Activated CD8-positive, alpha-beta T cell treated with anti-CD3 and anti-CD28 coated beads for 36 hours (primary cell): Measurements from ENCODE around the gene ANKFN1. TPM values are rescaled to one million over a fixed set of nuclear protein-coding genes. Genes with fewer than 3 reads are reported as not detected.

Experiments
- ATAC-seq: fragments of 200-7000 bp; cut with Tn5 transposase; one replicate; pipeline ENCODE4 v1.10.0; 2021; ENCODE audit warnings: mild to moderate bottlenecking, moderate library complexity
- CTCF ChIA-PET: fragments of 350-600 bp; sonication (Branson Sonifier 250); formaldehyde crosslinking; loops from one replicate; lab custom pipeline; 2021; ENCODE audit warnings: antibody characterized with exemption; lab: Charles Lee
- POLR2A ChIA-PET: fragments of 350-600 bp; sonication (Branson Sonifier 250); formaldehyde crosslinking; loops from one replicate; lab custom pipeline; 2021; ENCODE audit warnings: antibody characterized with exemption; lab: Charles Lee
- DNase-seq: peaks from one replicate; pipeline ENCODE4 v3.0.0-alpha.2; 2020
- H3K27ac Mint-ChIP-seq: one replicate; pipeline ENCODE4 v1.8.0; 2021; ENCODE audit warnings: mild to moderate bottlenecking, mixed read lengths
- H3K27me3 Mint-ChIP-seq: one replicate; pipeline ENCODE4 v1.8.0; 2021; ENCODE audit warnings: mixed read lengths
- H3K36me3 Mint-ChIP-seq: one replicate; pipeline ENCODE4 v1.8.0; 2021; ENCODE audit warnings: low read depth, mixed read lengths
- H3K4me1 Mint-ChIP-seq: one replicate; pipeline ENCODE4 v1.8.0; 2021; ENCODE audit warnings: low read depth, mixed read lengths
- H3K4me3 Mint-ChIP-seq: one replicate; pipeline ENCODE4 v1.8.0; 2021; ENCODE audit warnings: mild to moderate bottlenecking, moderate library complexity, mixed read lengths
- H3K9me3 Mint-ChIP-seq: one replicate; pipeline ENCODE4 v1.8.0; 2021; ENCODE audit warnings: mixed read lengths
- intact Hi-C: fragments of 100-400 bp; cut with micrococcal nuclease; formaldehyde crosslinking; loops from one replicate; pipeline ENCODE4 v1.10.0; 2022
- total RNA-seq, 2 experiments: library from RNA; stranded (reverse); gene quantifications; one replicate each; pipeline ENCODE4 v1.2.3, GENCODE V29; 2021
- TF ChIP-seq, protein P1 (sequence below): fragments of 200-600 bp; IDR thresholded peaks from one replicate; pipeline ENCODE4 v1.8.0; 2022; ENCODE audit warnings: antibody characterized with exemption, mild to moderate bottlenecking

The ANKFN1 gene
- total RNA-seq, 2 experiments from 2014 or later, result not detected

DNA sequence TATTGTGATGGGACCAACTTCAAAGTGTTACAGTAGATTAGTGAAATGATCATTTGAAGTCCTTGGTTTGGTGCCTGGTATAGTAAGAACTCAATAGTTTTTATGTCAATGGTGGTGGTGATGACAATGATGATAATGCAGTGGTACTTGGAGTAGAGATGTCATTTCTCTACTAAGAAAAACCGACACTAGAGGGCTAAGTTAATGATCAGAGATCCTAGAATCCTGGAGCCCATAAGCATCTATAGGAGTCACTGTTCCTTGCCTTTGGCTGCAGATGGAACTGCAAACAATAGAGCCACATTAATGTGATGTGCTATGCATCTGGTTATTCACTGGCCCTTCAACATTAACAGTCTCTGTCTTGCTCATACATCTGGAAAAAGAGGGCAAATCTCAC is 103.8 kb downstream of the ANKFN1 start:
- intact Hi-C loops, result no loop called here
- no peaks in the 10 kb centered on the region for H3K4me1 Mint-ChIP-seq
- no peaks in the 10 kb centered on the region for H3K36me3 Mint-ChIP-seq
- no peak for DNase-seq
- CTCF ChIA-PET, result no interaction called here
- H3K9me3 Mint-ChIP-seq, result no peaks in the 10 kb centered on the region
- H3K27me3 Mint-ChIP-seq, result peaks cover 1% of the 10 kb centered on the region
- H3K4me3 Mint-ChIP-seq, result no peak overlapping the region
- TF ChIP-seq, protein P1, sequence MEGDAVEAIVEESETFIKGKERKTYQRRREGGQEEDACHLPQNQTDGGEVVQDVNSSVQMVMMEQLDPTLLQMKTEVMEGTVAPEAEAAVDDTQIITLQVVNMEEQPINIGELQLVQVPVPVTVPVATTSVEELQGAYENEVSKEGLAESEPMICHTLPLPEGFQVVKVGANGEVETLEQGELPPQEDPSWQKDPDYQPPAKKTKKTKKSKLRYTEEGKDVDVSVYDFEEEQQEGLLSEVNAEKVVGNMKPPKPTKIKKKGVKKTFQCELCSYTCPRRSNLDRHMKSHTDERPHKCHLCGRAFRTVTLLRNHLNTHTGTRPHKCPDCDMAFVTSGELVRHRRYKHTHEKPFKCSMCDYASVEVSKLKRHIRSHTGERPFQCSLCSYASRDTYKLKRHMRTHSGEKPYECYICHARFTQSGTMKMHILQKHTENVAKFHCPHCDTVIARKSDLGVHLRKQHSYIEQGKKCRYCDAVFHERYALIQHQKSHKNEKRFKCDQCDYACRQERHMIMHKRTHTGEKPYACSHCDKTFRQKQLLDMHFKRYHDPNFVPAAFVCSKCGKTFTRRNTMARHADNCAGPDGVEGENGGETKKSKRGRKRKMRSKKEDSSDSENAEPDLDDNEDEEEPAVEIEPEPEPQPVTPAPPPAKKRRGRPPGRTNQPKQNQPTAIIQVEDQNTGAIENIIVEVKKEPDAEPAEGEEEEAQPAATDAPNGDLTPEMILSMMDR, result no peak
- H3K27ac Mint-ChIP-seq, result no peak overlapping the region
- ATAC-seq, result no peak
- POLR2A ChIA-PET, result no interaction called here

GRCh38 chr17:56260376-56261002 is 107.2 kb downstream of the ANKFN1 start:
- intact Hi-C loops, result no loop called here
- H3K36me3 Mint-ChIP-seq, result no peaks in the 10 kb centered on the region
- H3K9me3 Mint-ChIP-seq, result no peaks in the 10 kb centered on the region
- POLR2A ChIA-PET, result no interaction called here
- TF ChIP-seq, protein P1, result no peak
- H3K4me3 Mint-ChIP-seq, result no peak overlapping the region
- CTCF ChIA-PET, result no interaction called here
- H3K27me3 Mint-ChIP-seq, result peaks cover 1% of the 10 kb centered on the region
- DNase-seq (no peak), ATAC-seq (no peak)
- no peaks in the 10 kb centered on the region for H3K4me1 Mint-ChIP-seq
- no peak overlapping the region for H3K27ac Mint-ChIP-seq

DNA sequence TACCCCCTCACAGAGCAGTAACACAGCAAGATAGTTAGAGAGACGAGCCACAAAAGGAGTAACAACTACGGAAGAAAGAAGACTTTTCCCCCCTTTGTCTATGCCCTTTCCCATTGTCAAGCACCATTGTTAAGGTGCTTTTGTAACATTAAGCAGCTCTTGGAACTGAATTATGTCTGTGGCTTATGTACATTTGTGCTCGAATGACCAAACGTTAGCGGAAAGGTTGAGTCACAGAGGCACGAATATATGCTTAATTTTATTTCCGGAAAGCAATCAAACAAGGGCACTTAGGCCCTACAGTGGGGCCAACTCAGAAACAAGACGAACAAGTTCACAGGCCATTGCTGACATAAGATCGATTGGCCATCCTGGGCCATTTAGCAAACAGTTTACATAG is 109.5 kb downstream of the ANKFN1 start:
- H3K27ac Mint-ChIP-seq, result no peak overlapping the region
- no peak for ATAC-seq
- no peak overlapping the region for H3K4me3 Mint-ChIP-seq
- H3K27me3 Mint-ChIP-seq, result peaks cover 4% of the 10 kb centered on the region
- ChIA-PET CTCF (no interaction called here), POLR2A (no interaction called here)
- intact Hi-C loops, result no loop called here
- H3K4me1 Mint-ChIP-seq, result no peaks in the 10 kb centered on the region
- no peak for DNase-seq
- TF ChIP-seq, protein P1, result no peak
- H3K36me3 Mint-ChIP-seq, result no peaks in the 10 kb centered on the region
- H3K9me3 Mint-ChIP-seq, result no peaks in the 10 kb centered on the region

GRCh38 chr17:56269556-56270389 is 116.5 kb downstream of the ANKFN1 start:
- ChIA-PET CTCF (no interaction called here), POLR2A (no interaction called here)
- H3K9me3 Mint-ChIP-seq, result no peaks in the 10 kb centered on the region
- TF ChIP-seq, protein P1, result no peak
- DNase-seq (no peak), ATAC-seq (no peak)
- intact Hi-C loops, result no loop called here
- no peak overlapping the region for H3K4me3 Mint-ChIP-seq
- no peaks in the 10 kb centered on the region for H3K4me1 Mint-ChIP-seq
- no peaks in the 10 kb centered on the region for H3K36me3 Mint-ChIP-seq
- peaks cover 4% of the 10 kb centered on the region for H3K27me3 Mint-ChIP-seq
- H3K27ac Mint-ChIP-seq, result no peak overlapping the region

DNA sequence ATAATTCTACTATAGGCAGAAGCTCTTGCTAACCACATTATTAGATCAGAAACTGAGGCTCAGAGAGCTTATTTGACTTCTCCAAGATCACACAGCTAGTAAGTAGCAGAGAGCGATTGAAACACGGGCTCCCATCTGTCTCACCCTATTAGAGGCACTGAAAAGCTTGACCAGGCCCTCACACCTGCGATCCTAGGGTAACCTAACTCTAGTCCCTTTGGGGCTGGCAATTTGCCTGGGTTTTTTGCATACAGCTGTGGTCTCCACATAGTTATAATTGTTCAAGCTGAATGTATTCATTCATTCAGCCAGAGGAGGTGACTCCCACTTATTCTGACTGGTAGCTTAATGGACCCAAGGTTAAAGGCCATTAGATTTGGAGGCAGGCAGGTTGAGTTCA is 121.2 kb downstream of the ANKFN1 start:
- TF ChIP-seq, protein P1, result no peak
- H3K4me1 Mint-ChIP-seq, result no peaks in the 10 kb centered on the region
- intact Hi-C loops, result no loop called here
- H3K27ac Mint-ChIP-seq, result no peak overlapping the region
- no peaks in the 10 kb centered on the region for H3K9me3 Mint-ChIP-seq
- DNase-seq (no peak), ATAC-seq (no peak)
- ChIA-PET POLR2A (no interaction called here), CTCF (no interaction called here)
- no peaks in the 10 kb centered on the region for H3K36me3 Mint-ChIP-seq
- H3K4me3 Mint-ChIP-seq, result no peak overlapping the region
- H3K27me3 Mint-ChIP-seq, result peaks cover 2% of the 10 kb centered on the region
